GM12878 (cell line): ENCODE data around the gene CLDN9.

ENCODE experiments used
- BRCA1 ChIP-seq: IDR thresholded peaks from 2 replicates; pipeline ENCODE4 v1.6.1; 2011; ENCODE audit warnings: low read depth, low read length, improper control_type of control experiment
- ELK1 ChIP-seq: IDR thresholded peaks from 2 replicates; pipeline ENCODE4 v1.6.1; 2012; ENCODE audit warnings: low read depth, low read length, improper control_type of control experiment
- FOXM1 ChIP-seq: IDR thresholded peaks from 2 replicates; pipeline ENCODE4 v1.6.1; 2012; ENCODE audit warnings: low read depth, mild to moderate bottlenecking, inconsistent platforms, low read length, moderate library complexity
- IRF3 ChIP-seq: fragments of 450-650 bp; IDR thresholded peaks from 2 replicates; pipeline ENCODE4 v1.6.1; 2014; ENCODE audit warnings: mild to moderate bottlenecking
- IRF4 ChIP-seq: IDR thresholded peaks from 2 replicates; pipeline ENCODE4 v1.6.1; 2011; ENCODE audit warnings: low read depth, low read length
- SMC3 ChIP-seq: IDR thresholded peaks from 2 replicates; pipeline ENCODE4 v1.6.1; 2011; ENCODE audit warnings: low read length, improper control_type of control experiment, borderline replicate concordance
- SREBF2 ChIP-seq: IDR thresholded peaks from 2 replicates; pipeline ENCODE4 v1.6.1; 2012; ENCODE audit warnings: mild to moderate bottlenecking, low read length
- TF ChIP-seq, protein P1 (sequence below), 3 experiments: IDR thresholded peaks in 2 of 3; conservative IDR thresholded peaks in 1 of 3; 2 replicates each; pipeline ENCODE4 v1.5.1; 2011; ENCODE audit warnings: low read depth in 3 of 3, low read length in 3 of 3, mild to moderate bottlenecking in 3 of 3, control low read depth in 2 of 3, moderate library complexity in 2 of 3, inconsistent platforms in 1 of 3, mixed read lengths in 1 of 3; ENCODE audit not compliant: control insufficient read depth in 2 of 3, insufficient read depth in 1 of 3; ENCODE audit errors: extremely low read depth in 1 of 3

DNA sequence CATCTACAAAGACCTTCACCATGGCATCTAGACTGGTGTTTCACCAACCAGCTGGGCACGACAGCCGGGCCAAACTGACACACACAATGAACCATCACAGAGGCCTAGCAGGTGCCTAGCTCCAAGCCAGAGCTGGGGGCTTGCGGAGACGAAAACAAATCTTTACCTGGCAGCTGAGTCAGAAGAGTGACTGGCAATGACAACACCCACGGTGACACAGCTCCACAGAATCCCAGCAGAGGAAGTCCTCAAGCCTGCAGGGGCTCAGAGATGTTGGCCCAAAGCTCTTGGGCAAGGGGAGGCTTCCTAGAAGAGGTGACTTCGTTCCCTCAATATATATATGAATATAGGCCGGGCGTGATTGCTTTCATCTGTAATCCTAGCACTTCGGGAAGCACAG, 38.8 kb downstream of the CLDN9 start:
- TF ChIP-seq FOXM1 (no peak), ELK1 (no peak), IRF3 (no peak), SREBF2 (no peak), IRF4 (no peak), BRCA1 (no peak), SMC3 (no peak)
- TF ChIP-seq, protein P1, sequence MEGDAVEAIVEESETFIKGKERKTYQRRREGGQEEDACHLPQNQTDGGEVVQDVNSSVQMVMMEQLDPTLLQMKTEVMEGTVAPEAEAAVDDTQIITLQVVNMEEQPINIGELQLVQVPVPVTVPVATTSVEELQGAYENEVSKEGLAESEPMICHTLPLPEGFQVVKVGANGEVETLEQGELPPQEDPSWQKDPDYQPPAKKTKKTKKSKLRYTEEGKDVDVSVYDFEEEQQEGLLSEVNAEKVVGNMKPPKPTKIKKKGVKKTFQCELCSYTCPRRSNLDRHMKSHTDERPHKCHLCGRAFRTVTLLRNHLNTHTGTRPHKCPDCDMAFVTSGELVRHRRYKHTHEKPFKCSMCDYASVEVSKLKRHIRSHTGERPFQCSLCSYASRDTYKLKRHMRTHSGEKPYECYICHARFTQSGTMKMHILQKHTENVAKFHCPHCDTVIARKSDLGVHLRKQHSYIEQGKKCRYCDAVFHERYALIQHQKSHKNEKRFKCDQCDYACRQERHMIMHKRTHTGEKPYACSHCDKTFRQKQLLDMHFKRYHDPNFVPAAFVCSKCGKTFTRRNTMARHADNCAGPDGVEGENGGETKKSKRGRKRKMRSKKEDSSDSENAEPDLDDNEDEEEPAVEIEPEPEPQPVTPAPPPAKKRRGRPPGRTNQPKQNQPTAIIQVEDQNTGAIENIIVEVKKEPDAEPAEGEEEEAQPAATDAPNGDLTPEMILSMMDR (IDR thresholded peaks at IDR 0.05 in 2 of 3, conservative IDR thresholded peaks at IDR 0.05 in 1 of 3; ENCODE audit: control insufficient read depth in 2 of 3, extremely low read depth in 1 of 3, insufficient read depth in 1 of 3, low read depth in 3 of 3, low read length in 3 of 3), result no peak
